K562 (cell line): ENCODE results near the gene CFAP298. TPM values are rescaled to one million over a fixed set of nuclear protein-coding genes. Genes with fewer than 3 reads are reported as not detected.
A peak's percentile ranks its signal among the peaks of the same experiment; 100 is the strongest.

Experiments used
- polyA plus RNA-seq, 8 experiments: library from polyadenylated mRNA; depleted of rRNA in 4 of 8; stranded (reverse) in 5 of 8; unstranded in 3 of 8; fragments of >200 nt; fragmentation: Nextera tagmentation in 2 of 8; fragmentation: Illumina TruSeq in 1 of 8; extraction: Ambion mirVana in 2 of 8; extraction: Trizol in 1 of 8; gene quantifications; 2 replicates each; pipeline versions ENCODE4 v1.2.1 to v1.2.3, GENCODE V29; 2011 to 2014; ENCODE audit warnings: inconsistent platforms in 1 of 8, missing spikeins in 1 of 8
- small RNA-seq: library from RNA; depleted of rRNA; stranded (forward); fragments of <200 nt; gene quantifications from one replicate; pipeline ENCODE3, GENCODE V24; 2014
- total RNA-seq, 7 experiments: library from RNA; depleted of rRNA in 6 of 7; stranded (reverse); fragments of >200 nt in 6 of 7; fragmentation: Illumina TruSeq in 2 of 7; extraction: Trizol in 2 of 7; gene quantifications; 2 replicates each; pipeline versions ENCODE4 v1.2.1 to v1.2.3, GENCODE V29; 2011 to 2021; ENCODE audit warnings: low replicate concordance in 1 of 7

The CFAP298 gene
- total and polyA plus RNA-seq, 9 of the 15 experiments (the other 6 are each of a cell fraction or from before 2014, with no cell fraction given) = 31.4 to 178 (median 89.7) TPM

Small RNA genes within 50 kb of the gene (small RNA-seq; reads per million reads assigned to genes)
- gene RNA5SP490 = 73.9 reads per million, percentile 98 among the genes with 10 or more reads in this experiment

Other genes starting within 250 kb of the CFAP298 start
- gene URB1, start 219.4 kb downstream of the CFAP298 start, total RNA-seq (2014; rRNA removed) = 26.7 and 34.9 TPM in 2 replicates
- gene URB1, start 219.4 kb downstream of the CFAP298 start, total RNA-seq (2014; rRNA removed; fragmentation: Illumina TruSeq; extraction: Trizol) = 23.3 and 26.1 TPM in 2 replicates
- 26.2 and 28.5 TPM in 2 replicates for gene URB1, start 219.4 kb downstream of the CFAP298 start, total RNA-seq (2015; rRNA removed; fragmentation: Illumina TruSeq; extraction: Trizol)
- 51.9 and 53.6 TPM in 2 replicates for gene URB1, start 219.4 kb downstream of the CFAP298 start, total RNA-seq (2021)
- gene URB1, start 219.4 kb downstream of the CFAP298 start, polyA plus RNA-seq (2011; rRNA removed) = 10.6 and 15.0 TPM in 2 replicates
- gene URB1, start 219.4 kb downstream of the CFAP298 start, polyA plus RNA-seq (2014; fragmentation: Illumina TruSeq; extraction: Trizol) = 21.5 and 23.0 TPM in 2 replicates
- 1 to 10 TPM in 1 of 2 experiments, under 1 TPM in 1; 0.97 to 1.4 TPM for gene URB1, start 219.4 kb downstream of the CFAP298 start, polyA plus RNA-seq (2014; fragmentation: Nextera tagmentation; extraction: Ambion mirVana)
- gene URB1, start 219.4 kb downstream of the CFAP298 start, polyA plus RNA-seq (2014; rRNA removed) = 15.8 and 17.4 TPM in 2 replicates
- gene EVA1C, start 199.7 kb downstream of the CFAP298 start, total RNA-seq (2014; rRNA removed) = not detected in 2 replicates
- gene EVA1C, start 199.7 kb downstream of the CFAP298 start, total RNA-seq (2014; rRNA removed; fragmentation: Illumina TruSeq; extraction: Trizol) = not detected in 2 replicates
- gene EVA1C, start 199.7 kb downstream of the CFAP298 start, total RNA-seq (2015; rRNA removed; fragmentation: Illumina TruSeq; extraction: Trizol) = not detected in 2 replicates
- gene EVA1C, start 199.7 kb downstream of the CFAP298 start, total RNA-seq (2021) = 0.22 TPM in 1 of 2 replicates, not detected in the other
- not detected in 2 replicates for gene EVA1C, start 199.7 kb downstream of the CFAP298 start, polyA plus RNA-seq (2011; rRNA removed)
- not detected in 2 replicates for gene EVA1C, start 199.7 kb downstream of the CFAP298 start, polyA plus RNA-seq (2014; fragmentation: Illumina TruSeq; extraction: Trizol)
- gene EVA1C, start 199.7 kb downstream of the CFAP298 start, polyA plus RNA-seq (2014; fragmentation: Nextera tagmentation; extraction: Ambion mirVana) = not detected
- not detected in 2 replicates for gene EVA1C, start 199.7 kb downstream of the CFAP298 start, polyA plus RNA-seq (2014; rRNA removed)
- 1.2 TPM in 1 of 2 replicates, not detected in the other for gene TCP10L, start 26.9 kb downstream of the CFAP298 start, total RNA-seq (2014; rRNA removed)
- 0.77 and 0.91 TPM in 2 replicates for gene TCP10L, start 26.9 kb downstream of the CFAP298 start, total RNA-seq (2014; rRNA removed; fragmentation: Illumina TruSeq; extraction: Trizol)
- 0.53 and 0.87 TPM in 2 replicates for gene TCP10L, start 26.9 kb downstream of the CFAP298 start, total RNA-seq (2015; rRNA removed; fragmentation: Illumina TruSeq; extraction: Trizol)
- gene TCP10L, start 26.9 kb downstream of the CFAP298 start, total RNA-seq (2021) = 0.49 and 0.58 TPM in 2 replicates
- 0.19 and 0.38 TPM in 2 replicates for gene TCP10L, start 26.9 kb downstream of the CFAP298 start, polyA plus RNA-seq (2011; rRNA removed)
- 0.21 and 0.34 TPM in 2 replicates for gene TCP10L, start 26.9 kb downstream of the CFAP298 start, polyA plus RNA-seq (2014; fragmentation: Illumina TruSeq; extraction: Trizol)
- gene TCP10L, start 26.9 kb downstream of the CFAP298 start, polyA plus RNA-seq (2014; fragmentation: Nextera tagmentation; extraction: Ambion mirVana) = under 1 TPM; 0.56 to 0.68 TPM
- gene TCP10L, start 26.9 kb downstream of the CFAP298 start, polyA plus RNA-seq (2014; rRNA removed) = 0.76 TPM in 1 of 2 replicates, not detected in the other
- 2.5 and 3.3 TPM in 2 replicates for gene SYNJ1, start 115.6 kb upstream of the CFAP298 start, total RNA-seq (2014; rRNA removed)
- gene SYNJ1, start 115.6 kb upstream of the CFAP298 start, total RNA-seq (2014; rRNA removed; fragmentation: Illumina TruSeq; extraction: Trizol) = 5.6 and 6.8 TPM in 2 replicates
- 4.2 TPM in 2 replicates for gene SYNJ1, start 115.6 kb upstream of the CFAP298 start, total RNA-seq (2015; rRNA removed; fragmentation: Illumina TruSeq; extraction: Trizol)
- gene SYNJ1, start 115.6 kb upstream of the CFAP298 start, total RNA-seq (2021) = 9.9 and 11.2 TPM in 2 replicates
- 5.7 and 6.1 TPM in 2 replicates for gene SYNJ1, start 115.6 kb upstream of the CFAP298 start, polyA plus RNA-seq (2011; rRNA removed)
- 10.6 and 11.6 TPM in 2 replicates for gene SYNJ1, start 115.6 kb upstream of the CFAP298 start, polyA plus RNA-seq (2014; fragmentation: Illumina TruSeq; extraction: Trizol)
- gene SYNJ1, start 115.6 kb upstream of the CFAP298 start, polyA plus RNA-seq (2014; fragmentation: Nextera tagmentation; extraction: Ambion mirVana) = 1 to 10 TPM; 2.4 to 2.6 TPM
- 4.0 and 5.8 TPM in 2 replicates for gene SYNJ1, start 115.6 kb upstream of the CFAP298 start, polyA plus RNA-seq (2014; rRNA removed)
- 49.3 and 56.3 TPM in 2 replicates for gene PAXBP1, start 159.4 kb upstream of the CFAP298 start, total RNA-seq (2014; rRNA removed)
- gene PAXBP1, start 159.4 kb upstream of the CFAP298 start, total RNA-seq (2014; rRNA removed; fragmentation: Illumina TruSeq; extraction: Trizol) = 67.9 and 76.8 TPM in 2 replicates
- gene PAXBP1, start 159.4 kb upstream of the CFAP298 start, total RNA-seq (2015; rRNA removed; fragmentation: Illumina TruSeq; extraction: Trizol) = 65.2 and 73.7 TPM in 2 replicates
- 52.6 and 58.7 TPM in 2 replicates for gene PAXBP1, start 159.4 kb upstream of the CFAP298 start, total RNA-seq (2021)
- 59.6 and 72.0 TPM in 2 replicates for gene PAXBP1, start 159.4 kb upstream of the CFAP298 start, polyA plus RNA-seq (2011; rRNA removed)
- 45.1 and 50.3 TPM in 2 replicates for gene PAXBP1, start 159.4 kb upstream of the CFAP298 start, polyA plus RNA-seq (2014; fragmentation: Illumina TruSeq; extraction: Trizol)
- 10 to 100 TPM; 16.4 to 17.4 TPM for gene PAXBP1, start 159.4 kb upstream of the CFAP298 start, polyA plus RNA-seq (2014; fragmentation: Nextera tagmentation; extraction: Ambion mirVana)
- gene PAXBP1, start 159.4 kb upstream of the CFAP298 start, polyA plus RNA-seq (2014; rRNA removed) = 48.7 and 53.8 TPM in 2 replicates